EL (cell line): ENCODE measurements around the gene ATAD2B.

Source experiments
- DNase-seq: peaks from one replicate; pipeline ENCODE4 v3.0.0-alpha.2; 2016

Gene ATAD2B

GRCh38 chr2:23905155-23905554, 21.8 kb downstream of the ATAD2B start:
- DNase-seq = peak; percentile 17

- peak; percentile 33 for DNase-seq
Measured at GRCh38 chr2:23904692-23905091, 22.2 kb downstream of the ATAD2B start.

DNA sequence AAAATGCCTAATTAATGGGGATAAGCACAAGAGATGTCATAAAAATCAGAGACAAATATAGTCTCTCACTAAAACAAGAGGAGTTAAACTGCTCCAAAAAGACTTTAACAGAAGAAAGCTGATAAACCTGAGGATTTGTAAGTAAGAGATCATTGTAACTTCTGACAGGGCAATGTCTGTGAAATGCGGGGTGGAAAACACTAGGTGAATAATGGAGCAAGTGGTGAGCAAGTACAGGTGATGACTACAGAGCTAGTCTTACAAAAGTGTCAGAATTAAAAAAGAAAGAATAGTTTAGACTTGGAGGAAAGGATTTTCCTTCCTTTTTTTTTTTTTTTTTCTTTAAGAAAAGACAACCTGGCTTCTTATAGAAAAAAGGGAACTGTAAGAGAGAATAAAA, 22.7 kb downstream of the ATAD2B start:
- no peak for DNase-seq

- no peak for DNase-seq
Measured at GRCh38 chr2:23903034-23903433, 23.9 kb downstream of the ATAD2B start.

- DNase-seq = peak; percentile 59
Measured at GRCh38 chr2:23901966-23902846, 24.7 kb downstream of the ATAD2B start.

- peak; percentile 81 for DNase-seq
Measured at GRCh38 chr2:23900541-23901322, 26.2 kb downstream of the ATAD2B start.

DNA sequence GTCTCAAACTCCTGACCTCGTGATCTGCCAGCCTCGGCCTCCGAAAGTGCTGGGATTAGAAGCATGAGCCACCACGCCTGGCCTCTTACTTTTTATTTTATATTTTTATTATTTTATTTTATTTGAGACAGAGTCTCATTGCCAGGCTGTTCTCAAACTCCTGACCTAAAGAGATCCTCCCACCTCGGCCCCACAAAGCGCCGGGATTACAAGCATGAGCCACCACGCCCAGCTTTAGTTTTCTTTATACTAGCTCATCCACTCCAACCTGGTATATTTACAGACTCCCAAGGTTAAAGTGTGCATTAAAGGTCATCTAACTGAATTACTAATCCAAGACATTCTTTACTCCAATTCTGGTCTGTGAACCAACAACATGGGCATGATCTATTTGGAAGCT, 26.8 kb downstream of the ATAD2B start:
- no peak for DNase-seq

GRCh38 chr2:23871206-23871605, 55.7 kb downstream of the ATAD2B start:
- no peak for DNase-seq

GRCh38 chr2:23867449-23867848, 59.5 kb downstream of the ATAD2B start:
- DNase-seq = no peak

DNA sequence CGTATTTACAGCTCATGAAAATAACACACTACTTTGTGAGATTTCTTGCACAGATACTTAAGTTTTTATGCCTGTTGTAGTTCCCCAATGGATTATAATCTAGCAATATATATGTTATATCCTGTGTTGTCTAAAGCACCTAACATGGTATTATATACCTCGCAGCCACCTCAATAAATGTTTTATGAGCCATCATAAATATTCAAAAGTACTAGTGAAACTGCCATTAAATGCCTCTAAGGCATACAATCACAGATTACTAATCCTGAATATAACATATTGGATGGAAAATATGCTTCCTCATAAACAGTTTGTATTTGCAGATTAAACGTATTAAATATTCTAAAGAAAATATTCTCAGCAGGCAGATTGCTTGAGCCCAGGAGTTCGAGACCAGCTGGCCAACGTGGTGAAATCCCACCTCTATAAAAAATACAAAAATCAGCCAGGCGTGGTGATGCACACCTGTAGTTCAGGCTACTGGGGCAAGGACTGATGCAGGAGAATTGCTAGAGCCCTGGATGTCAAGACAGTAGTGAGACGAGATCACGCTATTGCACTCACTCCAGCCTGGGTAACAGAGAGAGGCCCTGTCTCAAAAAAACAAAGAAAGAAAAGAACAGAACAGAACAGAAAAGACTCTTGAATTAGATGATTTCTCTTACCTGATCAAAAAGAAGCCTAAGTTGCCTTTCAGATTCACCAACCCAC, 64.1 kb downstream of the ATAD2B start:
- no peak for DNase-seq

DNA sequence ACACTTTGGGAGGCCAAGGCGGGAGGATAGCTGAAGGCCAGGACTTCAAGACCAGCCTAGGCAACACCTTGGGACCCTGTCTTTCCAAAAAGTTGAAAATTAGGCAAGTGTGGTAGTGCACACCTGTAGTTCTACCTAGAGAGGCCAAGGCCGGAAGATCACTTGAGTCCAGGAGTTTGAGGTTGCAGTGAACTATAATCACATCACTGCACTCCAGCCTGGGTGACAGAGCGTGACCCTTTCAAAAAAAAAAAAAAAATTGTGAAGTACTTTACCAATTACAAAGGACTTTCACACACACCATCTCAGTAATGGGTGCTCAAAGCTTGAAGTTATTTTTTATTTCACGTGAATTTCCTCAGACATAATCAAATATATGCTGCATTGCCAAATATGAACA, 65.0 kb downstream of the ATAD2B start:
- DNase-seq = no peak

- peak; percentile 42 for DNase-seq
Measured at GRCh38 chr2:23859983-23860382, 66.9 kb downstream of the ATAD2B start.

DNA sequence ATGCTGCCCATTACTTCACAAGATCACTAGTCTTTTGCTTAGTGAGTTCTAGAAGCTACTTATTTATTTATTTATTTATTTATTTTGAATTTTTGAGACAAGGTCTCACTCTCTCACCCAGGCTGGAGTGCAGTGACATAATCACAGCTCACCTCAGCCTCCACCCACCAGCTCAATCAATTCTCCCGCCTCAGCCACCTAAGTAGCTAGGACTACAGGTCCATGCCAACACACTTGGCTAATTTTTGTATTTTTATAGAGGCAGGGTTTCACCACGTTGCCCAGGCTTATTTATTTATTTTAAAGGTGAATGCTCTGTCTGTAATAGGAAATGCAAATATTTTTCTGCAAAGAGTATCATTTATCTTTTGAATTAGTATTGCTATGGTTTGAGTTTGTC, 67.7 kb downstream of the ATAD2B start:
- DNase-seq = no peak

GRCh38 chr2:23850564-23851256, 76.2 kb downstream of the ATAD2B start:
- DNase-seq = no peak

DNA sequence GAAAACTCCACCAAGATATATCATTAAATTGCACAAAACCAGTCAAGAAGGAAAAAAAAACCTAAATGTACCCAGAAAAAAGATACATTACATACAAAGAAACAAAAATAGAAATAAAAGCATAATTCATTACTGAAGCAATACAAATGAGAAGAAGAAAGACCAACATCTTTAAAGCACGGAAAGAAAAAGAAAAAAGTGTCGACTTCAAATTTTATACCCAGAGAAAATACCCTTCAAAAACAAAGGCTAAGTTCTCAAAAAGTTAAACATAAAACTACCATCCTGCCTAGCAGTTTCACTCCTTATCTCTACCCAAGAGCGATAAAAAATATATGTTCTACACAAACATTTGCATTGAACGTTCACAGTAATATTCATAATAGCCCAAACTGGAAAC, 82.0 kb downstream of the ATAD2B start:
- no peak for DNase-seq

- peak; percentile 21 for DNase-seq
Measured at GRCh38 chr2:23843051-23843976, 83.6 kb downstream of the ATAD2B start.

DNA sequence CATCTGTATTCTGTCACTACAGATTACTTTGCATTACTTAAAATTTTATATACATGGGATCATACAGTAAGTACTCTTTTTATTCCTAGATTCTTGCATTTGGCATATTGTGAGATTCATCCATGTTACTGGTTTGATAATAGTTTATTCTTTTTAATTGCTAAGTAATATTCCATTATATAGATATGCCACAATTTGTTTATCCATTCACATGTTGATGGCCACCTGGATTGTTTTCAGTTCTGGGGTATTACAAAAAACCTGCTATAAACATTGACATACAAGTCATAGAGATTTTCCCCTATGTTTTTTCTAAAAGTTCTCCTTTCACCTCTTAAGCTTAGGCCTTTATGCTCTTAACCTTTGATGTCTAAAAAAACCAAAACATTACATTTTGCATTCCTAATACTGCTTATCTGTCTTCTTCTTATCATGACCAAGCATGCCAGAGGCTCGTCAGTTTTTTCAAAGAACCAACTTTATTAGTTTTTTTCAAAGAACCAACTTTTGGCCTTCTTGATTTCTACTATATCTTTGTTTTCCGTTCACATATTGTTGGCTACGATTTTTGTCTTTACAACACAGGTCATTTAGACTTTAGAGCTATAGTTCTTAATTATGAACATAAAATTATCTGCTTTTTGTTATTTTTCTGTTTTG, 86.9 kb downstream of the ATAD2B start:
- no peak for DNase-seq

- DNase-seq = no peak
Measured at GRCh38 chr2:23838996-23839395, 87.9 kb downstream of the ATAD2B start.

DNA sequence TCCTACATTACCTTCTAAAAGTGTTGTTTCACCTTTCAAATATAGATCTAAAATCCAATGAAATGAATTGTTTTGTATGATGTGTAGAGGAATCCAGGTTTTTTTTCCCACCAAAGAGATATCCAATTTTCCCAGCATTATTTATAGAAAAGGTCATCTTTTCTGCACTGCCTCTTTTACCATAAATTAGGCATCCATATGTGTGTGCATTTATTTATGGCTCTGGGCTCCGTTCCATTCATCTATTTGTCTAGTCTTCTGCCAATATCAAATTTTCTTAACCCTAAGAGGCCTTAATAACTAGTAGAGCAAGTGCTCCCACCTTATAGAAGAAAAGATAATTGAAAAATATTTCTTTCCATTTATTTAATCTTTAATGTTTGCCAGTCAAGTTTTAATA, 88.3 kb downstream of the ATAD2B start:
- DNase-seq = no peak

GRCh38 chr2:23837871-23838270, 89.1 kb downstream of the ATAD2B start:
- DNase-seq = no peak

DNA sequence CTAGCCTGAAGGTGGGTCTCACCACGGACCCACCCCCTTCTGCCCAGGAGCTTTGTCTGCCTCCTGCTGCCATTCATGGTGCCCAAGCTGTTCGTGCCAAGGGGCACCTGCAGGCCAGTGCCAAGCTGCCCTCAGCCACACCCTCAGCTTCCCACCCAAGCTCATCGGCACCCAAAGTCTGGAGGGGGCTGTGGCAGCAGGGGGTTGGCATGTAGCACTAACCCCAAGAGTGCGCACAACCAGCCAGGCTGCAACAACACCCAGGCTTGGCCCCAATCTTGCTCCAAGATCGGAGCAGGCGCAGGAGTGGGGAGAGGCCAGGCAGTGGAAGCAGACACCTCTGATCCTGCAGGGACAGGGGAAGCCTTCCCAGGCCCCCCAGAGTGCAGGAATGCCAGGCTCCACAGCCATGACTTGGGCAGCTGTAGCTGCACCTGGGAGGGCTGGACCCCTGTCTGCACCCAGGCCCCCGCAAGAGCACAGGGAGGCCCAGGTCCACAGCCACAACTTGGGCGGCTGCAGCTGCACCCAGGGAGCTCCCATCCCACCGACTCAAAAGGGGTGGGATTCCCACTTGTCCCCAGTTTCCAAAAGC, 89.9 kb downstream of the ATAD2B start:
- DNase-seq = no peak
